LNCAP (cell line): ENCODE measurements around the gene KCNC4.

Source experiments
- CTCF ChIP-seq: fragments of 450-650 bp; IDR thresholded peaks from 2 replicates; pipeline ENCODE4 v1.5.1; 2017; ENCODE audit warnings: mild to moderate bottlenecking

Gene KCNC4

GRCh38 chr1:110237386-110238152 lies 27.5 kb downstream of the KCNC4 start:
- TF ChIP-seq CTCF, result no peak

- TF ChIP-seq CTCF, result no peak
Observed at GRCh38 chr1:110239441-110240430, 29.6 kb downstream of the KCNC4 start.

GRCh38 chr1:110240476-110241210 lies 30.5 kb downstream of the KCNC4 start:
- TF ChIP-seq CTCF, result no peak

- no peak for TF ChIP-seq CTCF
Observed at GRCh38 chr1:110241516-110241915, 31.4 kb downstream of the KCNC4 start.

GRCh38 chr1:110242062-110242461 lies 31.9 kb downstream of the KCNC4 start:
- TF ChIP-seq CTCF, result no peak

- TF ChIP-seq CTCF, result no peak
Observed at GRCh38 chr1:110242731-110243130, 32.6 kb downstream of the KCNC4 start.

- no peak for TF ChIP-seq CTCF
Observed at GRCh38 chr1:110243146-110243545, 33.0 kb downstream of the KCNC4 start.
